Activated CD4-positive, alpha-beta T cell treated with anti-CD3 and anti-CD28 coated beads, Interleukin-2, amount 10 ng/mL, durations not matched to agents 7 days and 5 days (primary cell): Measurements from ENCODE around the gene FGFBP2. TPM values are rescaled to one million over a fixed set of nuclear protein-coding genes. Genes with fewer than 3 reads are reported as not detected.

ENCODE experiments used
- CTCF ChIA-PET: fragments of 350-600 bp; sonication (Branson Sonifier 250); formaldehyde crosslinking; loops from one replicate; lab custom pipeline; 2021; ENCODE audit warnings: antibody characterized with exemption; lab: Charles Lee
- POLR2A ChIA-PET: fragments of 350-600 bp; sonication (Branson Sonifier 250); formaldehyde crosslinking; loops from one replicate; lab custom pipeline; 2021; ENCODE audit warnings: antibody characterized with exemption; lab: Charles Lee
- DNase-seq: peaks from one replicate; pipeline ENCODE4 v3.0.0-alpha.2; 2020
- H3K27ac Mint-ChIP-seq: one replicate; pipeline ENCODE4 v1.8.0; 2021; ENCODE audit warnings: mild to moderate bottlenecking, moderate library complexity, mixed read lengths
- H3K27me3 Mint-ChIP-seq: one replicate; pipeline ENCODE4 v1.8.0; 2021; ENCODE audit warnings: mixed read lengths
- H3K36me3 Mint-ChIP-seq: one replicate; pipeline ENCODE4 v1.8.0; 2021; ENCODE audit warnings: low read depth, mixed read lengths
- H3K4me1 Mint-ChIP-seq: one replicate; pipeline ENCODE4 v1.8.0; 2021; ENCODE audit warnings: mixed read lengths
- H3K4me3 Mint-ChIP-seq: one replicate; pipeline ENCODE4 v1.8.0; 2021; ENCODE audit warnings: mild to moderate bottlenecking, moderate library complexity, mixed read lengths
- H3K9me3 Mint-ChIP-seq: one replicate; pipeline ENCODE4 v1.8.0; 2021; ENCODE audit warnings: mixed read lengths
- total RNA-seq, 2 experiments: library from RNA; stranded (reverse); gene quantifications; one replicate each; pipeline ENCODE4 v1.2.3, GENCODE V29; 2021

The FGFBP2 gene
- total RNA-seq, 2 experiments from 2014 or later, result 5.6 to 6.3 TPM

- Mint-ChIP-seq H3K9me3 (no peaks in the 10 kb centered on the region), H3K36me3 (no peaks in the 10 kb centered on the region), H3K27me3 (peaks cover 18% of the 10 kb centered on the region), H3K4me1 (peaks cover 33% of the 10 kb centered on the region), H3K27ac (no peak overlapping the region), H3K4me3 (peak overlapping the region; percentile 62)
- DNase-seq, result peak; percentile 46
- POLR2A ChIA-PET, result no interaction called here
- CTCF ChIA-PET, result interaction anchor here (0.6 to 1.1 kb wide), 3 partner anchors 40 to 303 kb away, joined by 3 read pairs; no protein-coding TSS in a partner anchor
Measured at GRCh38 chr4:15961781-15962510, 1.0 kb downstream of the FGFBP2 start.

- no peaks in the 10 kb centered on the region for H3K9me3 Mint-ChIP-seq
- H3K27ac Mint-ChIP-seq, result no peak overlapping the region
- peaks cover 9% of the 10 kb centered on the region for H3K27me3 Mint-ChIP-seq
- H3K36me3 Mint-ChIP-seq, result peaks cover 2% of the 10 kb centered on the region
- no peak overlapping the region for H3K4me3 Mint-ChIP-seq
- peaks cover 31% of the 10 kb centered on the region for H3K4me1 Mint-ChIP-seq
- no peak for DNase-seq
- ChIA-PET POLR2A (no interaction called here), CTCF (no interaction called here)
Measured at GRCh38 chr4:15958562-15958961, 4.4 kb downstream of the FGFBP2 start.

DNA sequence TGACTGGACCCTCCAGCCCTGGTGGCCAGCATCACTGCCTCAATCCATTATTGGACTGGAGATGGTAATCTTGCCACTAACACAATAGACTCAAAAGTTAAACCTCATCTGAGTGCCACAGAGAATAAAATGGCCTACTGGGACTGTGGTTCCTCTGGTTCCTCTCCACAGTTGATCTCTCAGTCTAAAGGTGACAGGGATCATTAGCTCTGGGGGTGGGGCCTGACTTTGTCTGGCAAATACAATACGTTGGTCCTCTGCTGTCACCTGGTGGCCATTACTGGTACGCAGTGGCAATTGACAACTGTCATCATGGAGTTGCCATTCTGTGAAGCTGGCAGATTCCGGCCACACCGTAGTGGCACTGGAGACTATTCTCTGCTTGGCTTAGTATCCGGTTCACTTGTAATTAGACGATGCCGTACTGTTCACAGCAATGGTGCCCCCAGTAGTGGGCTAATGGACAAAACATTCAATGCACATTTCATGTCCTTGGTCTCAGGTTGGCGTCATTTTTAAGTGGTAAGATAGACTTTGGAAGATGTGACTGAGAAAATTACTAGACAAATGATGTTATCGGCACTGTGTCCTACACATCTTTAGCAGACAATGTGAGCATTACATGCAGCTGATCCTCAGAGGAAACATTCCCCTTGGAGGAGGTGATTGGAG lies 6.7 kb downstream of the FGFBP2 start:
- peaks cover 9% of the 10 kb centered on the region for H3K27me3 Mint-ChIP-seq
- peak; percentile 87 for DNase-seq
- H3K4me3 Mint-ChIP-seq, result no peak overlapping the region
- no peak overlapping the region for H3K27ac Mint-ChIP-seq
- CTCF ChIA-PET, result interaction anchor here (0.7 to 2.4 kb wide), 14 partner anchors 9 to 312 kb away, joined by 3 to 15 read pairs (median 3); no protein-coding TSS in a partner anchor
- peaks cover 10% of the 10 kb centered on the region for H3K4me1 Mint-ChIP-seq
- H3K9me3 Mint-ChIP-seq, result no peaks in the 10 kb centered on the region
- peaks cover 2% of the 10 kb centered on the region for H3K36me3 Mint-ChIP-seq
- POLR2A ChIA-PET, result no interaction called here

GRCh38 chr4:15955670-15956069 lies 7.3 kb downstream of the FGFBP2 start:
- no peak overlapping the region for H3K4me3 Mint-ChIP-seq
- CTCF ChIA-PET, result interaction anchor here (0.7 to 2.4 kb wide), 13 partner anchors 10 to 311 kb away, joined by 3 to 15 read pairs (median 3); no protein-coding TSS in a partner anchor
- H3K36me3 Mint-ChIP-seq, result peaks cover 2% of the 10 kb centered on the region
- H3K9me3 Mint-ChIP-seq, result no peaks in the 10 kb centered on the region
- no peak overlapping the region for H3K27ac Mint-ChIP-seq
- POLR2A ChIA-PET, result no interaction called here
- peaks cover 7% of the 10 kb centered on the region for H3K27me3 Mint-ChIP-seq
- DNase-seq, result no peak
- H3K4me1 Mint-ChIP-seq, result peaks cover 7% of the 10 kb centered on the region

- Mint-ChIP-seq H3K27ac (no peak overlapping the region), H3K27me3 (no peaks in the 10 kb centered on the region), H3K9me3 (no peaks in the 10 kb centered on the region), H3K4me1 (peaks cover 4% of the 10 kb centered on the region), H3K36me3 (peaks cover 2% of the 10 kb centered on the region), H3K4me3 (no peak overlapping the region)
- ChIA-PET POLR2A (no interaction called here), CTCF (interaction anchor here (0.9 to 1.4 kb wide), 2 partner anchors 44 to 71 kb away, joined by 3 read pairs; no protein-coding TSS in a partner anchor)
- no peak for DNase-seq
Measured at GRCh38 chr4:15953625-15954024, 9.3 kb downstream of the FGFBP2 start.

DNA sequence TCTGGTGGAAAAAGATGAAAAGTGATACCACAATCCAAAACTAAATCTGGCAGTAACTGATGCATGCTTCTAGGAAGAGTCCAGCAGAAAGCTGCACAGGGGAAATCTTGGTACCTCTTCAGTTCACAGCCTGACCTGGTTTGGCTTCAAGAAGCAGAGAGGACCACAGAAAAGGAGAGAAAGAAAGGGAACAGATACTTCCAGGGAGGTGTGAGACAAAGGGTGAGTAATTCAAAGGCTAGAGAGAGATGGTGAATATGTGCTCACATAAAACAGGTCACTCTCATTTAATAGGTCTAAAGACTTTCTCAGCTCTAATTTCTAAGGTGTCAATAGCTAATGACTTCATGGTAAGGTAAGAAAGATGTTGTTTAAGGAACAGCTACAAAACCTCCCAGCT lies 11.2 kb downstream of the FGFBP2 start:
- Mint-ChIP-seq H3K27me3 (no peaks in the 10 kb centered on the region), H3K27ac (no peak overlapping the region), H3K4me3 (no peak overlapping the region), H3K4me1 (peaks cover 4% of the 10 kb centered on the region), H3K36me3 (peaks cover 2% of the 10 kb centered on the region), H3K9me3 (no peaks in the 10 kb centered on the region)
- POLR2A ChIA-PET, result no interaction called here
- CTCF ChIA-PET, result no interaction called here
- DNase-seq, result no peak

GRCh38 chr4:15948826-15949225 lies 14.1 kb downstream of the FGFBP2 start:
- Mint-ChIP-seq H3K36me3 (no peaks in the 10 kb centered on the region), H3K4me3 (no peak overlapping the region), H3K4me1 (no peaks in the 10 kb centered on the region), H3K27me3 (peaks cover 4% of the 10 kb centered on the region), H3K27ac (no peak overlapping the region), H3K9me3 (no peaks in the 10 kb centered on the region)
- no peak for DNase-seq
- ChIA-PET CTCF (no interaction called here), POLR2A (no interaction called here)

DNA sequence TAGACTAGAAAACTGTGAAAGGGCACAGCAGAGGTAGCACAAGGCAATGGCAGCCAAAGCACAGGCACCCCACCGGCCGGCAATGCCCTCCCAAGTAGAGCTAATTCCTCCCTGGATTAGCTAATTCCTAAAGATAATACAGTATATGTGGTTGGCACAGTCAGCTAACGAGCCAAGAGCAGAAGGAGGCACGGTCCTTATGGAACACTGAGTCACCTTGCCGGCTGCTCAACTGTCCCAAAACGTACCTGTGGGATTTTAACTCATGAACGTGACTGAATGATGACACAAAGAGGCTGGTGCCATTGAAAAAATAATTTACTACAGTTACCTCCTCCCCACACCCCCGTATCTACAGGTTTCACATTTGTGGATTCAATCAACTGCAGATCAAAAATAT lies 15.3 kb downstream of the FGFBP2 start:
- no peaks in the 10 kb centered on the region for H3K4me1 Mint-ChIP-seq
- H3K36me3 Mint-ChIP-seq, result no peaks in the 10 kb centered on the region
- H3K4me3 Mint-ChIP-seq, result no peak overlapping the region
- DNase-seq, result no peak
- CTCF ChIA-PET, result no interaction called here
- no peak overlapping the region for H3K27ac Mint-ChIP-seq
- H3K9me3 Mint-ChIP-seq, result no peaks in the 10 kb centered on the region
- POLR2A ChIA-PET, result no interaction called here
- H3K27me3 Mint-ChIP-seq, result peaks cover 6% of the 10 kb centered on the region

DNA sequence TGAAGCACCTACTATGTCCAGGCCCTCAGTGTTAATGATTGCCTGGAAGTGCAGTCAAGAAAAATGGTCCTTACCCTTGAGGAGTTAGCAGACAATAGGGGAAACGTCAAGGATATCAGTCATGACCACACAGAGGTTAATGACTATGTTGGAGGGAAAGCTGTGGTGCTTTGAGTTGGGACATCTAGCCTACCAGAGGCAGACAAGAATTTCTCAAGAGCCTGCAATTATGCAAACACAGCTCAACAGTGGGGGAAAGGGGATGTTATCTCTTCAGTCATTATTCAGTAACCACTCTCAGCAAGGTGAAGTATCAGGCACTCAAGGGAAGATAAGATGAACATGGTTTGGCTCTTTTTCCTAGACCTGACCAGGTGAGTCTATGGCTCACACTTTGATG lies 17.5 kb downstream of the FGFBP2 start:
- H3K27ac Mint-ChIP-seq, result no peak overlapping the region
- CTCF ChIA-PET, result no interaction called here
- DNase-seq, result no peak
- POLR2A ChIA-PET, result no interaction called here
- no peaks in the 10 kb centered on the region for H3K4me1 Mint-ChIP-seq
- peaks cover 18% of the 10 kb centered on the region for H3K27me3 Mint-ChIP-seq
- no peaks in the 10 kb centered on the region for H3K9me3 Mint-ChIP-seq
- H3K4me3 Mint-ChIP-seq, result no peak overlapping the region
- no peaks in the 10 kb centered on the region for H3K36me3 Mint-ChIP-seq

- ChIA-PET POLR2A (no interaction called here), CTCF (no interaction called here)
- no peaks in the 10 kb centered on the region for H3K9me3 Mint-ChIP-seq
- no peak for DNase-seq
- peaks cover 21% of the 10 kb centered on the region for H3K27me3 Mint-ChIP-seq
- no peaks in the 10 kb centered on the region for H3K4me1 Mint-ChIP-seq
- H3K36me3 Mint-ChIP-seq, result no peaks in the 10 kb centered on the region
- no peak overlapping the region for H3K4me3 Mint-ChIP-seq
- H3K27ac Mint-ChIP-seq, result no peak overlapping the region
Measured at GRCh38 chr4:15944895-15945294, 18.1 kb downstream of the FGFBP2 start.

GRCh38 chr4:15942283-15942682 lies 20.7 kb downstream of the FGFBP2 start:
- Mint-ChIP-seq H3K4me1 (no peaks in the 10 kb centered on the region), H3K27me3 (peaks cover 21% of the 10 kb centered on the region), H3K36me3 (no peaks in the 10 kb centered on the region), H3K9me3 (no peaks in the 10 kb centered on the region), H3K4me3 (no peak overlapping the region), H3K27ac (no peak overlapping the region)
- DNase-seq, result no peak
- POLR2A ChIA-PET, result no interaction called here
- CTCF ChIA-PET, result no interaction called here

- Mint-ChIP-seq H3K4me3 (no peak within 1 kb of the TSS), H3K36me3 (no peaks in the 10 kb centered on the region), H3K4me1 (peaks cover 3% of the 10 kb centered on the region), H3K9me3 (no peaks in the 10 kb centered on the region), H3K27me3 (peaks cover 19% of the 10 kb centered on the region), H3K27ac (no peak within 1 kb of the TSS)
- DNase-seq, result no peak
- POLR2A ChIA-PET, result no interaction called here
- CTCF ChIA-PET, result interaction anchor here (1.1 kb wide), 1 partner anchor 8 kb away, joined by 3 read pairs; no protein-coding TSS in a partner anchor
Measured at GRCh38 chr4:15938640-15939039, 24.3 kb downstream of the FGFBP2 start, which contains the start of gene FGFBP1. Gene FGFBP1, minus strand, starts transcription at chr4:15938740. Its CDS starts 2,108 bp downstream, at chr4:15936632.

DNA sequence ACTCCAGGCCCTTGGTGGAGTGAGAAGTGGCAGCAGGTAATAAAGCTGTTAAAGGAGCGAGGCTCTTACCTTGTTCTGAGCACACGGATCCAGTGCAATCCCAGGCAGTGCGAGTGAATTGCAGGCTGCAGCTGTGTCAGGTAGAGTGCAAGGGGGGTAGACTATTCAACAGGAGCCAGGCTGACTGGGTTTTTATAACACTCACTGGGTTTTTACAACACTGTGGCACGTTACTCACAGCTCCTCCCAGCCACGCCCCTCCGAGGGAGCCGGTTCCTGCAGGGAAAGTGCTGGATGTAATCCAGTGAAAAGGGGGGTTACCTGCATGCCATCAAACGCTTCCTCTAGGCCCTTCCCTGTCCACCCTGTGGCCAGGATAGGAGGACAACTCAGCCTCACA lies 24.8 kb downstream of the FGFBP2 start:
- Mint-ChIP-seq H3K36me3 (no peaks in the 10 kb centered on the region), H3K4me3 (no peak overlapping the region), H3K27ac (no peak overlapping the region), H3K27me3 (peaks cover 17% of the 10 kb centered on the region), H3K4me1 (peaks cover 3% of the 10 kb centered on the region), H3K9me3 (no peaks in the 10 kb centered on the region)
- no peak for DNase-seq
- CTCF ChIA-PET, result no interaction called here
- POLR2A ChIA-PET, result no interaction called here
